Esophagus muscularis mucosa (tissue), 4 donors: Measurements from ENCODE around the gene RPL21.

ENCODE experiments used
- EP300 ChIP-seq: sonication (generic); formaldehyde crosslinking; IDR thresholded peaks from one replicate; pipeline ENCODE4 v1.6.1; 2017; ENCODE audit warnings: antibody characterized with exemption
- POLR2AphosphoS5 ChIP-seq, 2 donors: sonication (generic); formaldehyde crosslinking; IDR thresholded peaks; one replicate each; pipeline ENCODE4 v1.6.1; 2017; ENCODE audit warnings: antibody characterized with exemption in 2 of 2
- TF ChIP-seq, protein P1 (sequence below), 3 experiments: fragments of 200-600 bp in 2 of 3; fragments of 450-650 bp in 1 of 3; sonication (generic) in 2 of 3; IDR thresholded peaks; one replicate each; pipeline ENCODE4 v1.5.1; 2017 to 2019; ENCODE audit warnings: antibody characterized with exemption in 3 of 3, mild to moderate bottlenecking in 2 of 3, moderate library complexity in 1 of 3

DNA sequence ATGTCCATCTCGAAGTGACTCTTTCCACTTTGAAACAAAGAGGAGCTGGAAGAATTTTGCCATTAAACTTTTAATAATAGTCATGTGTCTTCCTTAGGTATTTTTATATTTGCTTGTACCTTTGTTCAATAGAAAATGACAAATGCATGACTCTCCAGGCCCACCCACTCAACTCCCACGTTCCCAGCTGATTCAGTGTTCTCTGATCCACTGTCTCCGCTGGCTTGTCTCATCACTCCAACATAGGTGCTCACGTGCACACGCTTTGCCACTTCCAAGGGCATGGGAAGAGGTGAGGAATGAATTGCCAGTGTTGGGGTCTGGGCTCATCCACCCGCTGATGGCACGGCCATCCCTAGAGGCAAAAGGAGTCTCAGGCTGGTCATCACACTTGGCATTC lies 43.7 kb downstream of the RPL21 start:
- TF ChIP-seq EP300 (no peak), POLR2AphosphoS5 (IDR thresholded peaks at IDR 0.05) (no peak)
- TF ChIP-seq, protein P1, sequence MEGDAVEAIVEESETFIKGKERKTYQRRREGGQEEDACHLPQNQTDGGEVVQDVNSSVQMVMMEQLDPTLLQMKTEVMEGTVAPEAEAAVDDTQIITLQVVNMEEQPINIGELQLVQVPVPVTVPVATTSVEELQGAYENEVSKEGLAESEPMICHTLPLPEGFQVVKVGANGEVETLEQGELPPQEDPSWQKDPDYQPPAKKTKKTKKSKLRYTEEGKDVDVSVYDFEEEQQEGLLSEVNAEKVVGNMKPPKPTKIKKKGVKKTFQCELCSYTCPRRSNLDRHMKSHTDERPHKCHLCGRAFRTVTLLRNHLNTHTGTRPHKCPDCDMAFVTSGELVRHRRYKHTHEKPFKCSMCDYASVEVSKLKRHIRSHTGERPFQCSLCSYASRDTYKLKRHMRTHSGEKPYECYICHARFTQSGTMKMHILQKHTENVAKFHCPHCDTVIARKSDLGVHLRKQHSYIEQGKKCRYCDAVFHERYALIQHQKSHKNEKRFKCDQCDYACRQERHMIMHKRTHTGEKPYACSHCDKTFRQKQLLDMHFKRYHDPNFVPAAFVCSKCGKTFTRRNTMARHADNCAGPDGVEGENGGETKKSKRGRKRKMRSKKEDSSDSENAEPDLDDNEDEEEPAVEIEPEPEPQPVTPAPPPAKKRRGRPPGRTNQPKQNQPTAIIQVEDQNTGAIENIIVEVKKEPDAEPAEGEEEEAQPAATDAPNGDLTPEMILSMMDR (IDR thresholded peaks at IDR 0.05): no peak
